Activated CD4-positive, alpha-beta T cell treated with anti-CD3 and anti-CD28 coated beads, Interleukin-2, amount 50 U/mL, for 48 hours (primary cell): ENCODE measurements around the gene MCAM.
A peak's percentile ranks its signal among the peaks of the same experiment; 100 is the strongest.

Experiments used
- DNase-seq, 2 experiments: peaks; one replicate each; pipeline ENCODE4 v3.0.0-alpha.2; 2020

MCAM gene

GRCh38 chr11:119324189-119324588 lies 7.3 kb upstream of the MCAM start:
- DNase-seq: no peak

- DNase-seq: peak; percentile 90 to 92
Observed at GRCh38 chr11:119323532-119324033, 6.7 kb upstream of the MCAM start.

GRCh38 chr11:119322921-119323531 lies 6.1 kb upstream of the MCAM start:
- DNase-seq: no peak

GRCh38 chr11:119322360-119322739 lies 5.4 kb upstream of the MCAM start:
- DNase-seq: no peak

GRCh38 chr11:119320776-119321524 lies 4.0 kb upstream of the MCAM start:
- peak; percentile 64 to 72 for DNase-seq

- DNase-seq: no peak
Observed at GRCh38 chr11:119320240-119320775, 3.4 kb upstream of the MCAM start.

- no peak for DNase-seq
Observed at GRCh38 chr11:119319700-119320239, 2.8 kb upstream of the MCAM start.

GRCh38 chr11:119319136-119319699 lies 2.3 kb upstream of the MCAM start:
- DNase-seq: no peak

- DNase-seq: no peak
Observed at GRCh38 chr11:119318240-119319135, 1.6 kb upstream of the MCAM start.

GRCh38 chr11:119317592-119318239 lies 786 bp upstream of the MCAM start:
- no peak for DNase-seq

GRCh38 chr11:119316016-119316728 lies 758 bp downstream of the MCAM start:
- DNase-seq: no peak

- peak in 1 of 2 experiments; percentile 68 for DNase-seq
Observed at GRCh38 chr11:119315131-119316015, 1.6 kb downstream of the MCAM start.

GRCh38 chr11:119314726-119315125 lies 2.2 kb downstream of the MCAM start:
- DNase-seq: no peak

GRCh38 chr11:119310682-119311052 lies 6.3 kb downstream of the MCAM start:
- DNase-seq: no peak

- no peak for DNase-seq
Observed at GRCh38 chr11:119309953-119310681, 6.8 kb downstream of the MCAM start.

GRCh38 chr11:119309411-119309810 lies 7.5 kb downstream of the MCAM start:
- no peak for DNase-seq

GRCh38 chr11:119307974-119308373 lies 9.0 kb downstream of the MCAM start:
- DNase-seq: no peak

- no peak for DNase-seq
Observed at GRCh38 chr11:119307219-119307618, 9.7 kb downstream of the MCAM start.

GRCh38 chr11:119306373-119306890 lies 10.5 kb downstream of the MCAM start:
- peak in 1 of 2 experiments; percentile 45 for DNase-seq
